SK-N-SH (cell line): ENCODE results near the gene ARL4A.

Source experiments
- CHD2 ChIP-seq: fragments of 150-350 bp; IDR thresholded peaks from 2 replicates; pipeline ENCODE4 v1.6.1; 2018; ENCODE audit warnings: low read length; ENCODE audit not compliant: partially characterized antibody
- CTCF ChIP-seq: fragments of 200-600 bp; sonication (generic); IDR thresholded peaks from 2 replicates; pipeline ENCODE4 v1.6.1; 2017; ENCODE audit warnings: antibody characterized with exemption, mild to moderate bottlenecking, moderate library complexity
- EZH2phosphoT487 ChIP-seq: fragments of 200-600 bp; sonication (generic); IDR thresholded peaks from 2 replicates; pipeline ENCODE4 v1.6.1; 2017; ENCODE audit warnings: low read depth, mixed run types, mild to moderate bottlenecking, antibody characterized with exemption, moderate library complexity, borderline replicate concordance
- IRF3 ChIP-seq: fragments of 150-350 bp; IDR thresholded peaks from 2 replicates; pipeline ENCODE4 v1.6.1; 2016; ENCODE audit warnings: mild to moderate bottlenecking, low read depth, low read length
- MAX ChIP-seq: IDR thresholded peaks from 2 replicates; pipeline ENCODE4 v1.4.0; 2012; ENCODE audit warnings: low read depth
- RCOR1 ChIP-seq: fragments of 150-350 bp; IDR thresholded peaks from 2 replicates; pipeline ENCODE4 v1.6.1; 2017; ENCODE audit warnings: antibody characterized with exemption, low read length
- REST ChIP-seq: IDR thresholded peaks from 2 replicates; pipeline ENCODE4 v1.6.1; 2012; ENCODE audit warnings: mild to moderate bottlenecking, low read depth, low read length, moderate library complexity
- RFX5 ChIP-seq: IDR thresholded peaks from 2 replicates; pipeline ENCODE4 v1.6.1; 2012; ENCODE audit warnings: mild to moderate bottlenecking, improper control_type of control experiment, low read length
- SMC3 ChIP-seq: IDR thresholded peaks from 2 replicates; pipeline ENCODE4 v1.6.1; 2012; ENCODE audit warnings: low read depth, low read length, improper control_type of control experiment
- TAF1 ChIP-seq: IDR thresholded peaks from 2 replicates; pipeline ENCODE4 v1.6.1; 2012; ENCODE audit warnings: low read depth, mild to moderate bottlenecking, low read length, moderate library complexity, borderline replicate concordance
- USF1 ChIP-seq: IDR thresholded peaks from 2 replicates; pipeline ENCODE4 v1.4.0; 2012; ENCODE audit warnings: low read depth, borderline replicate concordance
- USF2 ChIP-seq: fragments of 150-350 bp; IDR thresholded peaks from 2 replicates; pipeline ENCODE4 v1.6.1; 2017; ENCODE audit warnings: antibody characterized with exemption, low read length, low read depth, borderline replicate concordance
- YY1 ChIP-seq: IDR thresholded peaks from 2 replicates; pipeline ENCODE4 v1.4.0; 2012; ENCODE audit warnings: low read depth, mild to moderate bottlenecking

GRCh38 chr7:12719141-12719919 is 31.9 kb downstream of the ARL4A start:
- TF ChIP-seq CHD2 (no peak), RCOR1 (no peak), CTCF (no peak), USF2 (no peak), SMC3 (no peak), YY1 (no peak), TAF1 (no peak), IRF3 (no peak), USF1 (no peak), MAX (0 out of 2 replicates have a peak, but pooled peaks have one; percentile 34), REST (no peak), RFX5 (no peak), EZH2phosphoT487 (no peak)
